ENCODE results near the gene ISL2.

DNA sequence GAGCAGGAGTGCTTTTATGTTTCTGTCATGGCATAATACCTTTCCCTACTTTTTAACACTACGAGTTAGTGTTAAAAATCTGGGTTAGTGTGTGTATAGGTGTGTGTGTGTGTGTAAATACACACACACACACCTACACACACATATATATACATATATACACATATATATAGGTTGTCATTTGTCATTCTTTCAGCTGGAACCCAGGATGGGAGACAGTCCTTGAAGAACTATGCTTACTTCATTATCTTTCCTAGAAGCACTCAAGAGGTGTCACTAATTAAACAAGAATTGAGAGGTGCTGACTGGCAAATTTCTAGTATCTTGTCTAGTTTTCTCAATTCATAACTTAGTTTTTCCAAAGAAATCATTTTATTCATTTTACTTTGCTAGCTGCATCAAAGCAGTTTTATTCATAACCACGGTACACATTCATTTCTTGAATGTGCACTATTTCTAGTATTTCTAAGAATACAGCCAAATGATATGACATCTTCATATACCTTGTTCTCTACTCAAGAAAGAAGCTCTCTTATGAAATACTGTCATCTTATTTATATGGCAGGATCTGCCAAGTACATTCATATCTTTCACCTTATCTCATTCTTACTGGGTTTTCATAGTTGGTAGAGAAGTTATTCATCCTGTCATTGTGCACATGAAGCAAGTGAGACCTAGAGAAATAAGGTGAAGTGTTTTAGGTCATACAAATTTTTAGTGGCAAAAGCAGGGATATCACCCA, 46.6 kb downstream of the ISL2 start:
- TF ChIP-seq, protein P1, sequence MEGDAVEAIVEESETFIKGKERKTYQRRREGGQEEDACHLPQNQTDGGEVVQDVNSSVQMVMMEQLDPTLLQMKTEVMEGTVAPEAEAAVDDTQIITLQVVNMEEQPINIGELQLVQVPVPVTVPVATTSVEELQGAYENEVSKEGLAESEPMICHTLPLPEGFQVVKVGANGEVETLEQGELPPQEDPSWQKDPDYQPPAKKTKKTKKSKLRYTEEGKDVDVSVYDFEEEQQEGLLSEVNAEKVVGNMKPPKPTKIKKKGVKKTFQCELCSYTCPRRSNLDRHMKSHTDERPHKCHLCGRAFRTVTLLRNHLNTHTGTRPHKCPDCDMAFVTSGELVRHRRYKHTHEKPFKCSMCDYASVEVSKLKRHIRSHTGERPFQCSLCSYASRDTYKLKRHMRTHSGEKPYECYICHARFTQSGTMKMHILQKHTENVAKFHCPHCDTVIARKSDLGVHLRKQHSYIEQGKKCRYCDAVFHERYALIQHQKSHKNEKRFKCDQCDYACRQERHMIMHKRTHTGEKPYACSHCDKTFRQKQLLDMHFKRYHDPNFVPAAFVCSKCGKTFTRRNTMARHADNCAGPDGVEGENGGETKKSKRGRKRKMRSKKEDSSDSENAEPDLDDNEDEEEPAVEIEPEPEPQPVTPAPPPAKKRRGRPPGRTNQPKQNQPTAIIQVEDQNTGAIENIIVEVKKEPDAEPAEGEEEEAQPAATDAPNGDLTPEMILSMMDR (conservative IDR thresholded peaks at IDR 0.05 in 1 of 2, IDR thresholded peaks at IDR 0.05 in 1 of 2; ENCODE audit: low read depth in 1 of 2, low read length in 2 of 2), result no peak
- TF ChIP-seq EZH2 (IDR thresholded peaks at IDR 0.05; ENCODE audit: low read length, missing control alignments), result no peak

Measured in fibroblast of lung (primary cell).